HG03159 (cell line): ENCODE data around the gene ATXN3.
A peak's percentile ranks its signal among the peaks of the same experiment; 100 is the strongest.

Source experiments
- ATAC-seq: cut with Tn5 transposase; IDR thresholded peaks from one replicate; pipeline ENCODE4 v1.9.1; 2021; ENCODE audit warnings: mild to moderate bottlenecking, moderate library complexity; ENCODE audit not compliant: unreplicated experiment

The ATXN3 gene

DNA sequence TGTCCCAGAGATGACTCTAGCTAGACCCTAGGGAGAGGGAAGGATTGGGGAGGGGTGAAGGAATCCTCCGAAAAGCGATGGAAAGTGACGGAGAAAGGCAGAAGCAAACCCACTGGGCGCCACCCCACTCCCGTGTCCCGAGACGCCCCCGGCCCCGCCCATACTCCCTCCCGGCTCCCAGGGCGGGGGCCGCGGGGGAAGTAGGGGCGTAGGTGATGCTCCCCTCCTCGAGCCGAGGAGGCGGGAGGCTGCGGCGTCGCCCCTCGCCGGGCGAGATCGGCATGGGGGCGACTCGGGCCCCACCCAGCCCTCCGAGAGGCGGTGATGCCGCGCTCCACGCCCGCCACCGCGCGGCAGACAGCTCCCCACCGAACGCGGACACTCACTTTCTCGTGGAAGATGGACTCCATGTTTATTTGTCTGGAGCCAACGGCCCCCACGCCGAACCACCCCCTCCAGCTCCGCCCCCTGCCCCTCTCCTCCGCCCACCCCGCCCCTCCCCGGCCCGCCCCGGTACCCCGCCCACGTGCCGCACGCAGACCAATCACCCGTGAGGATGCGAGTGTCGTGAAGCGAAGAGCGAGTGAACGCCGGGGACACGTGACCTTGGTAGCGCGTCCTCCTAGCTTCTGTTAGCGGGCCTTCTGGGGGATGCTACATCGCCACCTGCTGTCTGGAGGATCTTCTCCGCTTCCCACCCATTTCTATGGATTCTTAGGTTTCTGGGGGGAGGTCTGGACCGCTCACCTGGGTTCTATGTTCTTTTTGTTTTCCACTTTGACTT lies at the start of gene ATXN3:
Gene ATXN3 (minus strand): TSS at position 440 of the 784 bp plus-strand sequence. CDS start 30 bp downstream, at position 410.
- ATAC-seq, result peak; percentile 92

DNA sequence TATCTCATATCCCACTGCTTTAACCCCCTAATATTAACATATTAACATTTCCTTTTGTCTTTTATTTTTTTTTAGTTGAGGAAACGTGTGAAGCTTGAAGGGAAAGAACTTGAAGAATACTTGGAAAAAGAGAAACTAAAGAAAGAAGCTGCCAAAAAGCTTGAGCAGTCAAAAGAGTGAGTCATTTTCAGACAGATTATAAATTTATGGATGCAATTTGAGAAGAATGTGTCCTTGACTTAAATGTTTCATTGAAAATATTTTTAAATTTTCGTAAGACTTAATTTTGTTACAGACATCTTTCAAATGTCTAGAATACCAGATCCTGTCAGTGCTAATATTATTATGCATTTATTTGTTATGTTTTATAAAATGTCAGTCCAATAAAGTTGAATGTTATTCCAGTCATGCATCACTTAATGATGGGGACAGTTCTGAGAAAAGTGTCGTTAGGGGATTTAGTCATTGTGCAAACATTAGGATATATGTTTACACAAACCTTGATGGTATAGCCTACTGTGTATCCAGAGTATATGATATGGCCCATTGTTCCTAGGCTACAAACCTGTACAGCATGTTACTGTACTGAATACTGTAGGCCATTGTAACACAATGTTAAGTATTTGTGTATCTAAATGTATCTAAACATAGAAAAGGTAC lies 48.0 kb upstream of the ATXN3 start:
- no peak for ATAC-seq

DNA sequence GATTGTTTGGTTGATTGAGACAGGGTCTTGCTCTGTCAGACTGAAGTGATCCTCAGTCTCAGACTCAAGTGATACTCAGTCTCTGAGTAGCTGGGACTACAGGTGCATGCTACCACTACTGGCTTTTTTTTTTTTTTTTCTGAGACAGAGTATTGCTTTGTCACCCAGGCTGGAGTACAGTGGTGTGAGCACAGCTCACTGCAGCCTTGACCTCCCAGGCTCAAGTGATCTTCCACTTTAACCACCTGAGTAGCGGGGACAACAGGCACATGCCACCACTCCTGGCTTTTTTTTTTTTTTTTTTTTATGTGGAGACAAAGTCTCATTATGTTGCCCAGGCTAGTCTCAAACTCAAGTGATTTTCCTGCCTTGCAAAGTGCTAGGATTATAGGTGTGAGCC lies 47.2 kb upstream of the ATXN3 start:
- no peak for ATAC-seq

DNA sequence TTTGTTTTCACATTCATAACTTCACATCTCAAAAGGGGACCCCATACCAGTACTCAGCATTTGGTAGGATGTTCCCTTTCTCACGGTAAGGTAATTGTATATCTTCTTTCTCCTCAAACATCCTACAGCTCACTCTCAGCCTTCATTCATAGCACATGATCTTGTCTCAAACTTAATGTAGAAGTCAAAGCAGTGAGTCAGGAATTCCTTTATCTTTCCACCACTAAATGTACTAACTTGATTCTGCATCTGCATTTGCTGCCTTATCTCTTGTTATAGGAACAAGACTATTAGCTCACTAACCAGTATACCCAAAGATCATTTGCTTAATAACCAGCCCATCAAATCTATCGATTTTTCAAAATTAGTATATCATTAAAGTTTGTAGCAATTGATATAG lies 38.3 kb upstream of the ATXN3 start:
- no peak for ATAC-seq

DNA sequence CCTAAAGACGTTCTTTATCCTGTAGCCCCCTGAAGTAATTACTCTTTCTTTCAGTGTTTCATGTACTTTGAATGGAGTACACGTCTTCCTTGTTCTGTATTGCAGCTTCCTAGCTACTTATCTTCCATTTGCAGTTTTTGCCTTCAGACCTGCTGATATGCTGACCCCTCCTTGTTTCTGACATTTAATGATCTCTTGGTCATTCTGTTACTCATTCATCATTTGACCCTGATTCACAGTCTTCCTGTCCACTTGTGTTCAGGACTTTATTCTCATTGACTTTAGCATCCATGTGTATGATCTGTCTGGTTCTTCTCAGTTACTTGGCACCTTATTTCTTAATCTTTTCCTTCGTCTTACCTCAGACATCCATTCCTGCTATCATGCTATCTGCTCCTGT lies 37.6 kb upstream of the ATXN3 start:
- ATAC-seq, result no peak

DNA sequence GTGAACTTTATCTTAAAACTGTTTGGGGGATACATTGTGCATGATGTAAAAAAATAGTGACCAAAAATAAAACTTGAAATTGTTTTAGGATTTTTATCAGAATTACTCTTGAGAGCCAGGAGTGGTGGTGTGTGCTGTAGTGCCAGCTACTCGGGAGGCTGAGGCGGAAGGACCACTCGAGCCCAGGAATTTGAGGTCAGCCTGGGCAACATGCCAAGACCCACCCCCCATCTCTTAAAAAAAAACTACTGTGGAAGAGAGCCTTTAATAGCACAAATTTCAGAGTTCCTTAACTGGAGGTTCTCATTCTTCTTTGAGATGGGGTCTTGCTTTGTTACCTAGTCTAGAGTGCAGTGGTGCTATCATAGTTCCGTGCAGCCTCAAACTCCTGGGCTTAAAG lies 36.9 kb upstream of the ATXN3 start:
- ATAC-seq, result no peak

DNA sequence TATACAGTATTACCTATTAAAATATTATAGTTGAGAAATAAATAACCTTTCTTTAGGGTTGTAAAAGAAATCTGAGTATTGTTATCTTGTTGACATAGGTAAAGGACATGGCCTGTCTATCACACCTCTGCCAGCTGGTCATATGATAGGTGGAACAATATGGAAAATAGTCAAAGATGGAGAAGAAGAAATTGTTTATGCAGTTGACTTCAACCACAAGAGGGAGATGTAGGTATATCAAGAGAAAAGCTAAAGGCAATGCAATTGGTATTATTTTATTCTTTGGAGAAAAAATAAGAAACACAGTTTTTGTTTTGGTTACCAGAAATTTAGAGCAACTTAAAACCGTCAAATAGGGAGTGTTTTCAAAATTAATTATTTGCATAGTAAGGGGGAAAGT lies 28.9 kb upstream of the ATXN3 start:
- no peak for ATAC-seq

DNA sequence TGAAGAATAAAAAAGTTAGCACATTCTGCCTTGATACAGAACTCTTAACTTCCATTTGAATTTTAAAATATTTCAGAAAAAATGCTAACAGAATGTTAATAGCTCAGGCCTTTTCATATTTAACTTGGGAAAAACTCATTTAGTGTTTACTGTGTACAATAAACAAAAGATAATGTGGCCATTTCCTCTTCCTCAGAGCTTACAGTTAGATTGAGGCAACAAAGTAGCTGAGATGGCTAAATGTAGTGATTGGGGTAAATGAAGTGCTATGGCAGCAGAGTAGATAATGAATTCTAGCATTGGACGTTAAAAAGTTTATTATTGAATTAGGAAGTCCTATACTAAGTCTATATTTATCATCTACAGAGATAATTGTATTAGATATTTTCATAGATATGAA lies 28.1 kb upstream of the ATXN3 start:
- ATAC-seq, result no peak

DNA sequence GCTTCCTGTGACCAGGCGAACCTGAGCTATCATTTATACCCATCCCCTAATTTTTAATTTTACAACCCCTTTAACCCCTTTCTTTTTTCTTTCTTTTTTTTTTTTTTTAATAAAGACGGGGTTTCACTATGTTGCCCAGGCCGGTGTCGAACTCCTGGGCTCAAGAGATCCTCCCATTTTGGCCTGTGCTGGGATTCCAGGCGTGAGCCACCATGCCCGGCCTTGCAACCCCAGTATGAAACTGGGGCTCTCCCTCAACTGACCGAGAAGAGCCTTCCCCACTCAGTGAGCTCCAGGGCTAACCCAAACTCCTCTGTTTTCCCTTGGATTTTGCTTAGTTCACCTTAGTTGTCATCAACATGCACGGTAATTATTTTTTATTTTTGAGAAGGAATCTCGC lies 16.4 kb upstream of the ATXN3 start:
- no peak for ATAC-seq

DNA sequence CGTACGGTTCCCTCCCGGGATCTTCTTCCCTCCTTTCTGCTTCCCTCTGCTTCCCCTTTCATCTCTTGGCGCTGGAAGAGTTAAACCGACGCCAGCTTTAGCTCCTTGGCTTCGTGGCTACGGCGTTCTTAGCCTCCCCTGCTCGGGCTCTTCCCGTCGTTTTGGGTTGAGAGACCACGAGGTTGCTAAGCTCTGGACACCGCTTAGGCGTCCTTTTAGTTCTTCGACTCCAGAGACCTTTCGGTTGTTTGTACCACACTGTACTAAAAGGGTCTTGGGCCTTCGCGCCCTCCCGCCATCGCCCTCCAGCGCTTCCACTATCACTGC lies 15.9 kb upstream of the ATXN3 start:
- peak; percentile 11 for ATAC-seq

DNA sequence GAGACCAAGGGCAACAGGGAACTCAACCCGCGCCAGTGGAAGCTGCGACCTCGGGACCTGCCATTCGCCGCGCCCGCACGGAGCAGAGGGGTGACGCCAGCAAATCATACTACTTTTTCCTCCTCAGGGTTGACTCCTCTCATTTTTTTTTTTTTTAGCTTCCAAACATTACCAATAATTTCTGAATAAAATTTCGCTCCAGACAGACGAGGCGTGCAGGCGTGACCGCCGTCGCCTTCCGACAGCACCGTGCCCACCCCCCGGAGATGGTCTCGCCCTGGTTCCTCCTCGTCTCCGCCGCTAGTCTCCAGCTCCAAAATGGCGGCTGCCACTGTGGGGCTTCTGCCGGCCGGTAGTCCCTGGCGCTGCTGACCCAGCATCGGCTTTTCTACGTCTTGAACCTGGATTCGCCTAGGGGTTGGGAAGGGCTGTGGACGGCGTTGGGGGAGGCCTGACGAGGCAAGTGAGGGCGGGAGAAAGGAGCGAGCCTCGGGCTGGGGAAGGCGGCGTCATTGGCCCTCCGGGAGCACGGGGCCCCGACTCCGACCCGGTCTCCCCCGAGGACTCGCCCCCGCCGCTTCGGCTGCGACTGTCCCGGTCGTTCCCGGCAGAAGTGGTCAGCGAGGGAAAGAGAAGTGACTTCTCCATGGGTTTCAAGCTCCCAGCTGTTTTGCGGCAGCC lies 15.4 kb upstream of the ATXN3 start, which contains the start of the genes CPSF2 and NDUFB1:
Gene CPSF2 (plus strand): TSS at position 300 of the 681 bp plus-strand sequence. CDS start 9,016 bp downstream, outside the sequence.
Gene NDUFB1 (minus strand): TSS at position 37 of the 681 bp plus-strand sequence. CDS start 4,069 bp downstream, outside the sequence.
- ATAC-seq, result peak; percentile 90

DNA sequence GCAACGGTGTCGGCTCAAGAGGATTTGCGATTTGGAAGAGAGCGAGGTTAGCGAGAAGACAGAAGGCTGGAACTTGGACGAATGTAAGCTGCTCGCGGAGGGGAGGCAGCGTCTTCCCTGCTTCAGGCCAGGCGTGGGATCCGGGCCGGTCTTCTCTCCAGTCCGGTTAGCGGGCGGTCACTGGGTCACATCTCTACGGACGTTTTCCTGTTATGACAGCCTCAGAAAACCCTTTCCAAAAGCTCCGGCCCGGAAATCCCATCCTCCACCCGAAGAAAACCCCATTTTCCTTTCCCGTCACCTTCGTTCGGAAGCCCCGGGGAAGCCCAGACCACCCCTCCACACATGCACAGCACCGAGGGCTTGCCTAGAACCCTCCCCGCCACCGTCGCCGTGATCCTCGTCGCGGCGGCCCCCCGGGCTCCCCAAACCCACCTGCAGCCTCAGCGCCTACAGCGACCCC lies 14.9 kb upstream of the ATXN3 start:
- ATAC-seq, result peak; percentile 22

DNA sequence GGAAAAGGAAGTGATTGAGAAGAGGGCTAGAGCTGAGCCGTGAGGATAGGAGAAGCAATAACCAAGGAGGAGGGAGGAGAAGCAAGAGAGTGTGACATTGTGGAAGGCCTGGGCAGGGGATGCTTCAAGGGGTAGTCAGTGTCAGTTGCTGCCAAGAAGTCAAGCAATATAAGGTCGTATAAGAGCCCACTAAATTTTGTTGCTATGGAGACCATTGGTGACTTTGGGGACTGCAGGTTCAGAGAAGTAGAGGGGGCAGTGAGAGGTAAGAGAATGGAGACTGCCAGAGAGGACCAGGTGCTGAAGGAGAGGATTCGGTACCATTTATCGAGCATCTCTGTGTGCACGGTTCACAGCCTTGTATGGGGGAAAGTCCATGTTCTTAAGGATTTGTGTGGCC lies 3.1 kb upstream of the ATXN3 start:
- ATAC-seq, result no peak

DNA sequence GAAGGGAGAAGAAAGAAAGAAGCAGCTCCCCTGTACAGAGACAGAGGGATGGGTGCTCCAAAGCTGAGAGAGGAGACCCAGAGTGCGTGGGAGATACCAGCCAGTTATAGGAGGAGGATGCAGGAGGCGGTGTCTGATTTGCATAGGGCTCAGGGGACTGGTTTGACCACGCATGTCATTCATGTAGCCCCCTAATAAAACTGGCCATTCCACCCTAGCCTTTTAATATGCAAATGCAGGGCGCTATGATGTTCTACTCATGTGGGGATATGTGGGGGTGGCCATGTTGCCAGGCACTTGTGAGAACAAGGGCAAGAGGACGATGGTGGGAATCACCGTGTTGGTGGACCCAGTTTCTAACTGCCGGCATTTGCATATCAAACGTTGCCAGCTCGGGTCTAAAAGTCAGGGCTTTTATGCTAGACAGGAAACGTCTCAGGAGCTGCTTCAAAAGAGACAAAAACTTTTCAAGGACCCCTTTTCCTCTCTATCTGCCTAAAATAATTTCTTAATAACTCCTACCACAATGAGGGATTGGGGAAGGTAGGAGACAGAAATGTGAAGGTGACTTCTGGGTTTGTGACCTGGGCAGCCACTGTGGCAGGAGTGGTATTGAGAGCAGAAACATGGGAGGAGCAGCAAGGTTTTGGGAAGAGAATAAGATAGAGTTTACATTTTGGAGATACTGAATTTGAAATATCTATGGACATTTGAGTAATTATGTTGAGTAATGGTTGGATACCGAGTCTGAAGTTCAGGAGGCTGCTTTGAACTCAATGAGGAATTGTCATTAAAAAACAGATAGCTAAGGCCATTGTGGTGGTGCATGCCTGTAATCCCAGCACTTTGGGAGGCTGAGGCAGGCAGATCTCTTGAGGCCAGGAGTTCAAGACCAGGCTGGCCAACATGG lies 2.2 kb upstream of the ATXN3 start:
- no peak for ATAC-seq

DNA sequence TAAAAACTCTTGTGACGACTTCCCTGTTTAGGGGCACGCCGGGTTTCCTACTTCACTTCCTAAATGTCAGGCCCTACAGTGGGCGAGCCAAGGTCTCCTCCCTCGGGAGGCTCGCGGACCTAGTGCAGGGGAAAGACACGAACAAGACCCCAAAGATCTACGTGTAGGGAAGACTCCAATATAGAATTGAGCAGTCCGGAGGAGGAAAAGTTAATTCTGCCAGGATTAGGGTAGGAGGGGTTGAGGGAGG lies 564 bp downstream of the ATXN3 start:
- peak; percentile 2 for ATAC-seq

DNA sequence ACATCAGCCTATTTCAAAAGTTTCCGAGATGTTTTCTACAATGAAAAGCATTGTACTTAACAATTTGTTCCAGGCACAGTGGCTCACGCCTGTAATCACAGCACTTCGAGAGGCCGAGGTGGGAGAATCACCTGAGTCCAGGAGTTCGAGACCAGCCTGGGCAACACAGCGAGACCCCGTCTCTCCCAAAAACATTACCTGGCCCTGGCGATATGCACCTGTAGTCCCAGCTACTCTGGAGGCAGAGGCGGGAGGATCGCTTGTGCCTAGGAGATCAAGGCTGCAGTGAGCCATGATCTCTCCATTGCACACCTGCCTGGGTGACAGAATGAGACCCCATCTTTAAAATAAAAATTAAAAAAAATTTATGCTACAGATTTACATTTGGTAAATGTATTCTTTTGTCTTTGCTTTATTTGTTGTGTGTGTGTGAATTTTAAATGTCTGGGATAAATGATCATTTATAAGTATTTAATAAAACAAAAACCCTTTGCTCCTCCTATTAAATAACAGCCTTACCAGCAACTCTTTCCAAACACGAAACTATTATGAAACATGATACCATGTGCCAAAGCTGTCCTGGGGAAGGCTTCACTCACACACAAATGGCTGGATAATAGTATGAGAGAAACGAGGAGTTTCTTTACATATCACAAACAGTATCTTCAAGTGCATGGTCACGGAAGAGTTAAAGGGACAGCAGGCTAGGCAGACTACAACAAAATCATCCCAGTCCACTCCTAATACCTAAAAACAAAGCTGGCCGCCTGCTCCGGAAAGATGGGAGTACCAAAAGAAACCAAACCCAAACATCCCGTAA lies 1.1 kb downstream of the ATXN3 start:
- no peak for ATAC-seq

DNA sequence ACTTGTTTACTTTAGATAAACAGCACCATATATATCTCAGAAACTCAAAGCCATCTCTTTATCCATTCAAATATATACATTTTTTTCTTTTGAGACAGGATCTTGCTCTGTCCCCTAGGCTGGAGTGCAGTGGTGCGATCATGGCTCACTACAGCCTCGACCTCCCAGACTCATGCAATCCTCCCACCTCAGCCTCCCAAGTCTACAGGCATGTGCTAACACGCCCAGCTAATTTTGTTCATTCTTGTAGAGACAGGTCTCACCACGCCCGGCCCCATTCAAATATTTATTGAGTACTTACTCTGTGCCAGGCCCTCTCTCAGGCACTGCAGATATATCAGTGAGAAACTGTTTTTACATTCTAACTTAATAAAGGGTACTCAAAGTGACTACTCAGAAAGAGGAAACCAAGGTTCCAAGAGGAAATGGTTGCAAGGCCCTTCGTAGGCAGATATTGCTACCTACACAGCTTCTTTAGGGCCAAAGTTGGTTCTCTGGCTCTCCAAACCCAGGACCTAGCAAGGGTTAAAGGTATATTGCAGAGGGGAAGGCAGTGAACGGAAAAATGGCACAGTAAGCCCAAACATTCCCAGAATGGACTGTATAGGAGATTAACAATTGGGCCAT lies 2.9 kb downstream of the ATXN3 start:
- no peak for ATAC-seq

DNA sequence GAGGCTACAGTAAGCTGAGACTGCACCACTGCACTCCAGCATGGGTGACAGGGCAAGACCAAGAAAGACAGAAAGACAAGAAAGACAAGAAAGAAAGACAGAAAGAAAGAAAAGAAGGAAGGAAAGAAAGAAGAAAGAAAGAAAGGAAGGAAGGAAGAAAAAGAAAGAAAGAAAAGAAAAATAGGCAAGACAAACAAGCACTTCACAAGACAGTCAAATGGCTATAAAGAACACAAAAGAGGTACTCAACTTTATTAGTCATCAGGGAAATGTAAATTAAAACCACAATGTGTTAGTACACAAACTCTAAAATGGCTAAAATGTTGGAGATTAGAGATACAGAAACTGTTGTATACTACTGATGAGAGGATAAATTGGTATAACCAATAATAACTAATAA lies 6.6 kb downstream of the ATXN3 start:
- ATAC-seq, result no peak

DNA sequence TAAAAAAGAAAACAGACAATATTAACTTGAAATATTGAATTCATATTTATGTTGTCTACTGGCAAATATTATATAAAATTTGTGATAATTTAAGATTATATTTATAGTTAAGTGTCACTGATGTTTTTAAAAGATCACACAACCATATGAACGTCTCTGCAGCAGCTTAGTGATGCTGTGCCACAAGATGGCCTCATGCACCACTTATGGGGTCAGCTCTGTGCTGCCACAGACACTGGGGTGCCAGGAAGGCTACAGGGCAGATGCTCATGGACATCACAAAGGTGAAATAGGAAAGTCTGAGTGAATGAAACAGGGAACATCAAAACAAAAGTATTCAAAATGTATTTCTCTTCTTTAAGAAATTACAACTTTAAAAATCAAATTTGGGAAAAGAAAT lies 13.1 kb downstream of the ATXN3 start:
- ATAC-seq, result no peak

DNA sequence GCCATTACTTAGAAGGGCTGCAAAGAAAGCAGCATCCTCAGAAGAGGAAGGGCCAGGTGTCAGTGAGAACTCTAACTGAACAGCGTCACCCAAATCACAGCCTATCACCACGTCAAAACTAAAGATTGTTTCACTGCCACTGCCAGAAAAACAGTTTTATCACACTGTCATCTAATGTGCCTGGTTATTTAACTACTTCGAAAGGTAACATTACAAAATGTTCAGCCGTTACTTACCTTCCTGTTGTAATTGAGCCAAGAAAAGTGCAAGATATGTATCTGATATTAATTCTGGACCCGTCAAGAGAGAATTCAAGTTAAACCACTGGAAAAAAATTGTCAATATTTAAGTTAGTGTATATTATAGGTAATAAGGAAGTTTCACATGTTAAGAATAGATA lies 17.9 kb downstream of the ATXN3 start:
- no peak for ATAC-seq
